ENCODE measurements around the gene CACHD1. TPM values are rescaled to one million over a fixed set of nuclear protein-coding genes. Genes with fewer than 3 reads are reported as not detected.

CACHD1 gene
- total and polyA plus RNA-seq, 5 donors from 2014 or later: 0.22 to 0.46 (median 0.27) TPM; not detected in 1

DNA sequence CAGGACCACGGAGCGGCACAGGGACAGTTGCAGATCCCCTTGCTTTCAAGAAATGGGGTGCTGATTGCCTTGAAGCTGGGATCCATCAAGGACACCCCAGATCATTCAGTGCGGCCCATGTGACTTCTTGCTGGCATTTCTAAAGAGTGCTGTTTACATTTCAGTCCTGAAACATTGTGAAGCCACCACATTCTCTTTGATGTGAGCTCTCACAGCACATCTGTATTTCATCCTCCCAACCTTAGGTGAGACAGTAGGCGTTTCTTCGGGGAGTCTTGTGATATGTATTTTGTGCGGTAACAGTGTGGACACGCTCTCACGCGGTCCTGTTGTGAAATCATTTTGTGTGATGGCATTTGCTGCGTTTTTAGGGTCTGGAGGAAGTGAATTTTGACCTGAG, 57.2 kb downstream of the CACHD1 start:
- H3K9me3 ChIP-seq (ENCODE audit: control insufficient read depth in 2 of 2, low read length in 2 of 2): no peaks in the 10 kb centered on the region
- Mint-ChIP-seq H3K36me3 (peaks cover 3% of the 10 kb centered on the region), H3K4me3 (peak overlapping the region in 1 of 4 donors; percentile 9), H3K27me3 (no peaks in the 10 kb centered on the region), H3K4me1 (peaks cover 0 to 4% (median 2%) of the 10 kb centered on the region in 4 donors), H3K9me3 (no peaks in the 10 kb centered on the region), H3K27ac (no peak overlapping the region)
- no peak overlapping the region for H3K4me3 ChIP-seq (ENCODE audit: low read depth, low read length)
- no peaks in the 10 kb centered on the region for H3K36me3 ChIP-seq (ENCODE audit: control insufficient read depth, insufficient read depth, low read length)
- no peak for ATAC-seq (ENCODE audit: low read depth in 2 of 2)
- no peaks in the 10 kb centered on the region for H3K4me1 ChIP-seq (ENCODE audit: control insufficient read depth, insufficient read depth, low read length, poor library complexity, severe bottlenecking)
- DNase-seq: no peak
- no peaks in the 10 kb centered on the region for H3K27me3 ChIP-seq (ENCODE audit: control insufficient read depth, insufficient read depth, low read length)
- no peak overlapping the region for H3K27ac ChIP-seq (ENCODE audit: insufficient read depth, low read length, poor library complexity, severe bottlenecking)

DNA sequence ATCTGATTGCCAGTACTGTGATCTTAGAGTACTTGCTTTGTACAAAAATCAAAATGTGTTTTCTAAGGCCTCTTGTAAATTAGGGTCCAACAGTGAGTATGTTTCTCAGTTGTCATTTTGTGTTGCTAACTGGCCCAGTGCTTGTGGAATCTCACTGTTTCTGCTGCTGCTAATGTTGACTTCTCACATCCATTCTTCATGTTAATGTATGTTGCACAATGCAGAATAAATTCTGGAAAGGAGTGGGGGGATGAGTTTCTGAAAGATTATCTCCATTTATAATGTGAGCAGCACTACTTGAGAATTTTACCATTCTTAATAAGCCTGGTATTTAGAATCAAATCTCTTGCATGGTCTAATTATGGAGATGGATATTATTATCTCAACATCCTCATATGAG, 57.9 kb downstream of the CACHD1 start:
- Mint-ChIP-seq H3K4me3 (no peak overlapping the region), H3K9me3 (peaks cover 0 to 2% (median 0%) of the 10 kb centered on the region in 7 donors), H3K36me3 (peaks cover 3% of the 10 kb centered on the region), H3K27me3 (no peaks in the 10 kb centered on the region), H3K27ac (no peak overlapping the region), H3K4me1 (peaks cover 0 to 4% (median 2%) of the 10 kb centered on the region in 4 donors)
- Histone ChIP-seq H3K4me3 (ENCODE audit: low read depth, low read length) (no peak overlapping the region), H3K9me3 (ENCODE audit: control insufficient read depth in 2 of 2, low read length in 2 of 2) (no peaks in the 10 kb centered on the region), H3K27ac (ENCODE audit: insufficient read depth, low read length, poor library complexity, severe bottlenecking) (no peak overlapping the region), H3K36me3 (ENCODE audit: control insufficient read depth, insufficient read depth, low read length) (no peaks in the 10 kb centered on the region), H3K4me1 (ENCODE audit: control insufficient read depth, insufficient read depth, low read length, poor library complexity, severe bottlenecking) (no peaks in the 10 kb centered on the region), H3K27me3 (ENCODE audit: control insufficient read depth, insufficient read depth, low read length) (no peaks in the 10 kb centered on the region)
- ATAC-seq (ENCODE audit: low read depth in 2 of 2): no peak
- DNase-seq: no peak

DNA sequence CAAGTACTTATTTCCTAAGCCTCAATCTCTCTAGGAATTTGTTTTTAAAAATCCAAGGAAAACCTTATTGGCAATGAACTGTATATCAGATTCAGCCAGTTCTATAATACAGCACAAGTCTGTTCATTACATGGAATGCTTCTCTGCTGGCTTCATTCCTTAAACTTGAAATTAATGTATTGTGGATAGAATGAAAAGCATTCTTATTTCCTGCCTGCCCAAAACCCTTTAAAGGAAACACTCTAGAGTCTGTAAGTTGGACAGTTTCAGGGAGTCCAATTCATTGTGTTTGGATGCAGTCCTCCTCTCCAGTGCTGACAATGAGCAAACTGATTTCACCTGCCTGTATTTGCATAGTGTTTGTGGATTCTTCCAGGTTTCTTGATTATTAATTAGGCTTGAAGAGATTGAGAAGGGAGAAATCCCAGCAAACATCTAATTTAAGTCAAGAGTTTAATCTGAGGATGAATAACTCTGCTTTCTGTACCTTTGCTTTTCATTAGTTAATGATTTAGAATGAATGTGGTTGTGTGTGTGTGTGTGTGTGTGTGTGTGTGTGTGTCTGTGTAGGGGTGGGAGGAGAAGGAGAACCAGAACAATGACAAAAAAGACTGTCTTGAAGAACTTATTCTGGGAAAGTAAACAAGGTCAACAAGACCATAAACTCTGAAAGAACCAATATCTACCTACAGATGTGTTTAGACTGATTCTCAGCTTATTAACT, 61.2 kb downstream of the CACHD1 start:
- Mint-ChIP-seq H3K9me3 (peaks cover 0 to 2% (median 0%) of the 10 kb centered on the region in 7 donors), H3K36me3 (peaks cover 3% of the 10 kb centered on the region), H3K27me3 (no peaks in the 10 kb centered on the region), H3K27ac (peak overlapping the region in 1 of 3 donors; percentile 52), H3K4me3 (no peak overlapping the region), H3K4me1 (peaks cover 0 to 4% (median 2%) of the 10 kb centered on the region in 4 donors)
- Histone ChIP-seq H3K4me3 (ENCODE audit: low read depth, low read length) (no peak overlapping the region), H3K36me3 (ENCODE audit: control insufficient read depth, insufficient read depth, low read length) (no peaks in the 10 kb centered on the region), H3K4me1 (ENCODE audit: control insufficient read depth, insufficient read depth, low read length, poor library complexity, severe bottlenecking) (no peaks in the 10 kb centered on the region), H3K27me3 (ENCODE audit: control insufficient read depth, insufficient read depth, low read length) (no peaks in the 10 kb centered on the region), H3K27ac (ENCODE audit: insufficient read depth, low read length, poor library complexity, severe bottlenecking) (no peak overlapping the region), H3K9me3 (ENCODE audit: control insufficient read depth in 2 of 2, low read length in 2 of 2) (no peaks in the 10 kb centered on the region)
- ATAC-seq (ENCODE audit: low read depth in 2 of 2): no peak
- DNase-seq: no peak

DNA sequence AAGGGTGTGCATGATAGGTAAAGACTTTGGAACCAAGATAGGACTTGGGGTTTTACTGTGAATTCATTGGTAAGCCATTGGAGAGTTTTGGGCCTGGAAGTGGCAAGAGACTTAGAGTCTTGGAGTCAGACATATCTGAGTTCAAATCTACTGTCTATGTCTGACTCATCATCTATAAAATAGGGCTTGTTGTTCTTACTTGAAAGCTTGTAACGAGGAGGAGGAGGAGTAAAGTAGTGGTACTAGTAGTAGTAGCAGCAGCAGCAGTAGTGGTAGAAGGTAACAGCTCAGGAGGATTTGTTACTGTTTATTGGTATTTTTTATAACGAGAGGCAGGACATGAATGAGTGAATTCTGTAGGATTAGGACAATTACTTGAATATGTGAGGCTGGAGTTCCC, 62.7 kb downstream of the CACHD1 start:
- peaks cover 0 to 8% (median 2%) of the 10 kb centered on the region in 4 donors for H3K4me1 Mint-ChIP-seq
- Histone ChIP-seq H3K27ac (ENCODE audit: insufficient read depth, low read length, poor library complexity, severe bottlenecking) (no peak overlapping the region), H3K4me1 (ENCODE audit: control insufficient read depth, insufficient read depth, low read length, poor library complexity, severe bottlenecking) (no peaks in the 10 kb centered on the region), H3K36me3 (ENCODE audit: control insufficient read depth, insufficient read depth, low read length) (no peaks in the 10 kb centered on the region), H3K4me3 (ENCODE audit: low read depth, low read length) (no peak overlapping the region), H3K9me3 (ENCODE audit: control insufficient read depth in 2 of 2, low read length in 2 of 2) (no peaks in the 10 kb centered on the region), H3K27me3 (ENCODE audit: control insufficient read depth, insufficient read depth, low read length) (no peaks in the 10 kb centered on the region)
- H3K27ac Mint-ChIP-seq: no peak overlapping the region
- ATAC-seq (ENCODE audit: low read depth in 2 of 2) (no peak), DNase-seq (no peak)
- peaks cover 0 to 2% (median 0%) of the 10 kb centered on the region in 7 donors for H3K9me3 Mint-ChIP-seq
- no peak overlapping the region for H3K4me3 Mint-ChIP-seq
- H3K36me3 Mint-ChIP-seq: peaks cover 3% of the 10 kb centered on the region
- no peaks in the 10 kb centered on the region for H3K27me3 Mint-ChIP-seq

- DNase-seq: no peak
- H3K27me3 Mint-ChIP-seq: no peaks in the 10 kb centered on the region
- no peak overlapping the region for H3K27ac ChIP-seq (ENCODE audit: insufficient read depth, low read length, poor library complexity, severe bottlenecking)
- no peaks in the 10 kb centered on the region for H3K4me1 ChIP-seq (ENCODE audit: control insufficient read depth, insufficient read depth, low read length, poor library complexity, severe bottlenecking)
- no peaks in the 10 kb centered on the region for H3K27me3 ChIP-seq (ENCODE audit: control insufficient read depth, insufficient read depth, low read length)
- peaks cover 0 to 37% (median 4%) of the 10 kb centered on the region in 4 donors for H3K4me1 Mint-ChIP-seq
- H3K9me3 ChIP-seq (ENCODE audit: control insufficient read depth in 2 of 2, low read length in 2 of 2): no peaks in the 10 kb centered on the region
- H3K27ac Mint-ChIP-seq: no peak overlapping the region
- no peak for ATAC-seq (ENCODE audit: low read depth in 2 of 2)
- no peak overlapping the region for H3K4me3 Mint-ChIP-seq
- peaks cover 0 to 4% (median 0%) of the 10 kb centered on the region in 7 donors for H3K9me3 Mint-ChIP-seq
- H3K4me3 ChIP-seq (ENCODE audit: low read depth, low read length): no peak overlapping the region
- H3K36me3 Mint-ChIP-seq: peaks cover 3% of the 10 kb centered on the region
- no peaks in the 10 kb centered on the region for H3K36me3 ChIP-seq (ENCODE audit: control insufficient read depth, insufficient read depth, low read length)
Measured at GRCh38 chr1:64535938-64536835, 66.3 kb downstream of the CACHD1 start.

DNA sequence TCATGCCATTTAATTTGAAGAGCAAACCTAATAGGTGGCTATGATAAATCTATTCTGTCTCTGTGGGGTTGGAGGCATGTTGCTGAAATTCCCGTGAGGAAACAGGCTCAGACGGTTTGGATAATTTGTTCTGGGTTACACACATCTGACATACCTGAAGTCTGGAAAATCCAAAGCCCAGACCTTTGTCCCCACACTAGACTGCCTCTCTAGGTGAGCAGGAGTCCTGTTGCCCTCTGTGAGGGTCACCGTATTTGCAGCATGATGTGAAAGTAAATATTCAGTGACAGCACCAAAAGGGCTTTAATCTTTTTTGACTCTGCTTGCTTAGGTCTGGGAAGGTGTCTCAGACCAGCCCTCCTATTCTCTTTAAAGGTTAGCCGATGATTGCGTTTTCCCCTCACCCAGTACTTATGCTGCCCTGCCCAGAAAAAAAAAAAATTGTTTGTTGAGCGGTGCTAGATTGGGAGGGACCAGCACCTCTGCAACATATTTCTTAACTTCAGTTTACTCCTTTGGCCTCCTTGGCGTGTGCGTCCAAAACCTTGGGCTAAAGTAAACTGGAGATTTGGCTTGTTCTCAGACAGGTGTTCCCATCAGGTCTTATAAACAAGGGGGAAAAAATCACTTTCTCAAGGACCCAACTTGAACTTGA, 67.0 kb downstream of the CACHD1 start:
- Histone ChIP-seq H3K9me3 (ENCODE audit: control insufficient read depth in 2 of 2, low read length in 2 of 2) (no peaks in the 10 kb centered on the region), H3K27ac (ENCODE audit: insufficient read depth, low read length, poor library complexity, severe bottlenecking) (no peak overlapping the region), H3K27me3 (ENCODE audit: control insufficient read depth, insufficient read depth, low read length) (no peaks in the 10 kb centered on the region), H3K4me1 (ENCODE audit: control insufficient read depth, insufficient read depth, low read length, poor library complexity, severe bottlenecking) (no peaks in the 10 kb centered on the region), H3K4me3 (ENCODE audit: low read depth, low read length) (no peak overlapping the region), H3K36me3 (ENCODE audit: control insufficient read depth, insufficient read depth, low read length) (no peaks in the 10 kb centered on the region)
- Mint-ChIP-seq H3K9me3 (peaks cover 0 to 4% (median 0%) of the 10 kb centered on the region in 7 donors), H3K27me3 (no peaks in the 10 kb centered on the region), H3K4me1 (peaks cover 0 to 39% (median 4%) of the 10 kb centered on the region in 4 donors), H3K4me3 (no peak overlapping the region), H3K36me3 (peaks cover 1% of the 10 kb centered on the region), H3K27ac (peak overlapping the region in 1 of 3 donors; percentile 16)
- ATAC-seq (ENCODE audit: low read depth in 2 of 2) (no peak), DNase-seq (no peak)

- Mint-ChIP-seq H3K4me3 (no peak overlapping the region), H3K9me3 (peaks cover 0 to 4% (median 0%) of the 10 kb centered on the region in 7 donors), H3K27me3 (no peaks in the 10 kb centered on the region), H3K4me1 (peaks cover 0 to 43% (median 4%) of the 10 kb centered on the region in 4 donors), H3K27ac (no peak overlapping the region), H3K36me3 (no peaks in the 10 kb centered on the region)
- Histone ChIP-seq H3K27ac (ENCODE audit: insufficient read depth, low read length, poor library complexity, severe bottlenecking) (no peak overlapping the region), H3K27me3 (ENCODE audit: control insufficient read depth, insufficient read depth, low read length) (no peaks in the 10 kb centered on the region), H3K9me3 (ENCODE audit: control insufficient read depth in 2 of 2, low read length in 2 of 2) (no peaks in the 10 kb centered on the region), H3K4me3 (ENCODE audit: low read depth, low read length) (no peak overlapping the region), H3K4me1 (ENCODE audit: control insufficient read depth, insufficient read depth, low read length, poor library complexity, severe bottlenecking) (no peaks in the 10 kb centered on the region), H3K36me3 (ENCODE audit: control insufficient read depth, insufficient read depth, low read length) (no peaks in the 10 kb centered on the region)
- DNase-seq (no peak), ATAC-seq (ENCODE audit: low read depth in 2 of 2) (no peak)
Measured at GRCh38 chr1:64537942-64538341, 68.0 kb downstream of the CACHD1 start.
